A673 (cell line): ENCODE data around the gene SLCO3A1. TPM values are rescaled to one million over a fixed set of nuclear protein-coding genes. Genes with fewer than 3 reads are reported as not detected.

Source experiments
- BruUV-seq: library from RNA; stranded (reverse); fragments of 400-500 nt; replicated peaks from 2 replicates; lab custom pipeline; 2021; lab: Mats Ljungman, UMichigan
- CTCF ChIA-PET: fragments of 300-600 bp; sonication (Branson Sonifier 250); formaldehyde crosslinking; loops from one replicate; lab custom pipeline; 2022; ENCODE audit warnings: antibody characterized with exemption; lab: Charles Lee
- POLR2A ChIA-PET: fragments of 300-600 bp; sonication (Branson Sonifier 250); formaldehyde crosslinking; loops from one replicate; lab custom pipeline; 2022; ENCODE audit warnings: antibody characterized with exemption; ENCODE audit not compliant: low non-redundant PET; lab: Charles Lee
- DNase-seq: peaks from one replicate; pipeline ENCODE4 v3.0.0-alpha.2; 2015; ENCODE audit warnings: low spot score
- H3K27ac ChIP-seq: fragments of 200-600 bp; sonication (generic); 2 replicates; pipeline ENCODE4 v1.5.1; 2016; ENCODE audit warnings: mixed run types, low read depth, mild to moderate bottlenecking, mixed read lengths, antibody characterized with exemption, low read length; ENCODE audit not compliant: poor library complexity, severe bottlenecking
- H3K27me3 ChIP-seq: fragments of 200-600 bp; sonication (generic); replicated peaks from 2 replicates; pipeline ENCODE4 v1.6.1; 2017; ENCODE audit warnings: mixed run types, low read depth, mild to moderate bottlenecking, mixed read lengths, antibody characterized with exemption, low read length; ENCODE audit not compliant: insufficient read depth, poor library complexity
- H3K36me3 ChIP-seq: fragments of 200-600 bp; sonication (generic); 2 replicates; pipeline ENCODE4 v1.6.1; 2016; ENCODE audit warnings: mixed run types, mild to moderate bottlenecking, mixed read lengths, antibody characterized with exemption, low read length; ENCODE audit not compliant: insufficient read depth, poor library complexity, severe bottlenecking
- H3K4me1 ChIP-seq: fragments of 200-600 bp; sonication (generic); 2 replicates; pipeline ENCODE4 v1.6.1; 2017; ENCODE audit warnings: mixed run types, mild to moderate bottlenecking, mixed read lengths, antibody characterized with exemption, low read length; ENCODE audit not compliant: insufficient read depth, poor library complexity, severe bottlenecking
- H3K4me3 ChIP-seq: fragments of 200-600 bp; sonication (generic); 2 replicates; pipeline ENCODE4 v1.5.1; 2016; ENCODE audit warnings: low read depth, mixed run types, mild to moderate bottlenecking, mixed read lengths, low read length; ENCODE audit not compliant: poor library complexity, severe bottlenecking
- H3K9me3 ChIP-seq: fragments of 200-600 bp; sonication (generic); 2 replicates; pipeline ENCODE4 v1.6.1; 2016; ENCODE audit warnings: mixed run types, low read depth, mild to moderate bottlenecking, mixed read lengths, antibody characterized with exemption, low read length; ENCODE audit not compliant: poor library complexity, severe bottlenecking
- EZH2 ChIP-seq: fragments of 200-600 bp; sonication (generic); IDR thresholded peaks from 2 replicates; pipeline ENCODE4 v1.6.1; 2017; ENCODE audit warnings: borderline replicate concordance, low read depth, mild to moderate bottlenecking, mixed read lengths, antibody characterized with exemption, low read length; ENCODE audit not compliant: poor library complexity, severe bottlenecking
- intact Hi-C: fragments of 100-400 bp; cut with micrococcal nuclease; formaldehyde crosslinking; loops from one replicate; pipeline ENCODE4 v1.10.0; 2022; ENCODE audit not compliant: unreplicated experiment
- total RNA-seq: library from RNA; stranded (reverse); gene quantifications from 2 replicates; pipeline ENCODE4 v1.2.3, GENCODE V29; 2021
- TF ChIP-seq, protein P1 (sequence below): fragments of 300-800, 200-600 bp; sonication (generic); conservative IDR thresholded peaks from 2 replicates; pipeline ENCODE4 v1.5.1; 2017; ENCODE audit warnings: low read depth, mild to moderate bottlenecking, antibody characterized with exemption, low read length, moderate library complexity, mixed read lengths

Gene SLCO3A1
- total RNA-seq, 1 experiment from 2014 or later, result 16.6 TPM

DNA sequence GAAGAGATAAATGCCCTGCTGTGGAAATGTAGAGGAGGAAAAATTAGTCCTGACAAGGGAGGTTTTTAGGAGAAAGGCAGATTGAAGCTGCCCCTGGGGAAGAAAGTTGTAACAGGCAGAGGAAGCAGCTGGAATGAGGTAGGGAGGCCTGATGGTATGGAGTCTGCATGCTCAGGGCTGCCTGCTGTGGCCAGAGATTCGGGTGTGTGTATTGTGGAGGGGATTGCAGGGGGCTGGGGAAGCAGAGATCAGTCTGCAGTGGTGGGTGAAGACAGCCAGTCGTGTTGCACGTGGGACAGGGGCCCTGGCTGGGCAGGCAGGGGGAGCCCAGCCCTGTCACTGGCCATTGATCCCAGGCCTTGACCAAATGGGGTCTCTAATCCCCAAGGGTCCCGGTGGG, 96.5 kb downstream of the SLCO3A1 start:
- POLR2A ChIA-PET, result no interaction called here

DNA sequence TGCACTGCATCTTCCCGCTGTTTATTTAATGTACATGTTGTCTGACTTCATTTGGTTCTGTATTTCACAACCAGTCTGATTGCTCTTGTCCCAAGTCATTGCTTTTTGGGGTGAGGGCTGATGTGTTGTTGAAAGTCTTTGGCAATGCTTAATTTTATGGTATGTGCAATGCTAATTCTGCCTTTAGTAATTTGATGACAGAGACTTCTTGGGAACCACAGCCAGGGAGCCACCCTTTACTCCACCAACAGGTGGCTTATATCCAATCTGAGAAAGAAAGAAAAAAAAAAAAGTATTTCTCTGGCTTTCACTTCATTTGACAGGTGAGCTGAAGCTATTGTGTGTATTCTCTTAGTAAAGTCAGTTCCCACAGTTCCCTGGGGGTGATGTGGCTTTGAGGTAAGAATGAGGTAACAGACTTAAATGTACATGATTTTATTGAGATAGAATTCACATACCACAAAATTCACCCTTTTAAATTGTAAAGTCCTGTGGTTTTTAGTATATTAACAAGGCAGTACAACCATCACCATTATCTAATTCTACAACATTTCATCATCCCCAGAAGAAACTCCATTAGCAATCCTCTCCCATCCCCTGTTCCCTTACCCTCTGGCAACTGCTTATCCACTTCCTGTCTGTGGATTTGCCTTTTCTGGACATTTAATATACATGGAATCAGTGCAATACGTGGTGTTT, 97.3 kb downstream of the SLCO3A1 start:
- no peaks in the 10 kb centered on the region for H3K9me3 ChIP-seq
- ChIA-PET POLR2A (no interaction called here), CTCF (no interaction called here)
- intact Hi-C loops, result no loop called here
- H3K4me1 ChIP-seq, result no peaks in the 10 kb centered on the region
- TF ChIP-seq, protein P1, sequence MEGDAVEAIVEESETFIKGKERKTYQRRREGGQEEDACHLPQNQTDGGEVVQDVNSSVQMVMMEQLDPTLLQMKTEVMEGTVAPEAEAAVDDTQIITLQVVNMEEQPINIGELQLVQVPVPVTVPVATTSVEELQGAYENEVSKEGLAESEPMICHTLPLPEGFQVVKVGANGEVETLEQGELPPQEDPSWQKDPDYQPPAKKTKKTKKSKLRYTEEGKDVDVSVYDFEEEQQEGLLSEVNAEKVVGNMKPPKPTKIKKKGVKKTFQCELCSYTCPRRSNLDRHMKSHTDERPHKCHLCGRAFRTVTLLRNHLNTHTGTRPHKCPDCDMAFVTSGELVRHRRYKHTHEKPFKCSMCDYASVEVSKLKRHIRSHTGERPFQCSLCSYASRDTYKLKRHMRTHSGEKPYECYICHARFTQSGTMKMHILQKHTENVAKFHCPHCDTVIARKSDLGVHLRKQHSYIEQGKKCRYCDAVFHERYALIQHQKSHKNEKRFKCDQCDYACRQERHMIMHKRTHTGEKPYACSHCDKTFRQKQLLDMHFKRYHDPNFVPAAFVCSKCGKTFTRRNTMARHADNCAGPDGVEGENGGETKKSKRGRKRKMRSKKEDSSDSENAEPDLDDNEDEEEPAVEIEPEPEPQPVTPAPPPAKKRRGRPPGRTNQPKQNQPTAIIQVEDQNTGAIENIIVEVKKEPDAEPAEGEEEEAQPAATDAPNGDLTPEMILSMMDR, result no peak
- TF ChIP-seq EZH2, result no peak
- no TSS peak for BruUV-seq
- DNase-seq, result no peak
- H3K27me3 ChIP-seq, result no peaks in the 10 kb centered on the region
- H3K4me3 ChIP-seq, result no peak overlapping the region
- no peak overlapping the region for H3K27ac ChIP-seq
- no peaks in the 10 kb centered on the region for H3K36me3 ChIP-seq

More for the DNA sequence above, 96.5 kb downstream of the SLCO3A1 start:
- intact Hi-C loops, result no loop called here
- no peaks in the 10 kb centered on the region for H3K4me1 ChIP-seq
- DNase-seq, result no peak
- no peaks in the 10 kb centered on the region for H3K36me3 ChIP-seq
- no TSS peak for BruUV-seq
- H3K9me3 ChIP-seq, result no peaks in the 10 kb centered on the region
- CTCF ChIA-PET, result no interaction called here
- no peak overlapping the region for H3K4me3 ChIP-seq
- TF ChIP-seq, protein P1, result no peak
- no peak for TF ChIP-seq EZH2
- no peaks in the 10 kb centered on the region for H3K27me3 ChIP-seq
- H3K27ac ChIP-seq, result no peak overlapping the region

DNA sequence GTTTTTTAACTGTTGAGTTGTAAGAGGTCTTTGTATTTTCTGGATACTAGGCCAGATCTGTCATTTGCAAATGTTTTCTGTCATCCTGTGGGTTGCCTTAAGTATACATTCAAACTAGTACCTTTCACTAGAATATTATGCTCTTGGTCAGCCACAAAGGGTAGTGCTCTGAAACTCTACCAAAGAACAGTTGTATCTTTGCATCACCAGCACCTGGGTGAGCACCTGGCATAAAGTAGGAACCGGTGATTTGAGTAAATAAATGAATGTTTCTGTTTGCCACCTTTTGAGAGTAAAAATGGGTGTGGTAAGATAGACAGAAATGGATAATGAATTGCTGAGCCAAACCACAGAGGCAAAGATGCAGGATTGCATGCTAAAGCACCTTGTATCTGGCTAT, 98.7 kb downstream of the SLCO3A1 start:
- DNase-seq, result no peak
- CTCF ChIA-PET, result no interaction called here
- no TSS peak for BruUV-seq
- H3K27ac ChIP-seq, result no peak overlapping the region
- H3K36me3 ChIP-seq, result no peaks in the 10 kb centered on the region
- no peaks in the 10 kb centered on the region for H3K4me1 ChIP-seq
- POLR2A ChIA-PET, result no interaction called here
- intact Hi-C loops, result no loop called here
- H3K9me3 ChIP-seq, result no peaks in the 10 kb centered on the region
- TF ChIP-seq EZH2, result no peak
- TF ChIP-seq, protein P1, result no peak
- no peaks in the 10 kb centered on the region for H3K27me3 ChIP-seq
- H3K4me3 ChIP-seq, result no peak overlapping the region
